Esophagus squamous epithelium (tissue), 5 donors: ENCODE results near the gene PRELP. TPM values are rescaled to one million over a fixed set of nuclear protein-coding genes. Genes with fewer than 3 reads are reported as not detected.

Source experiments
- DNase-seq: peaks from one replicate; lab custom pipeline; 2025; lab: John Stamatoyannopoulos, UW
- H3K27ac ChIP-seq, 4 donors: fragments of 200-600 bp; sonication (generic); one replicate each; pipeline ENCODE4 v1.5.1; 2016 to 2019; ENCODE audit warnings: mild to moderate bottlenecking in 1 of 4
- H3K27me3 ChIP-seq, 4 donors: fragments of 200-600 bp; sonication (generic); 1 replicate in 3 of 4; 2 replicates in 1 of 4; pipeline versions ENCODE4 v1.5.1 to v1.6.0; 2017 to 2021; ENCODE audit warnings: antibody characterized with exemption in 1 of 4
- H3K36me3 ChIP-seq, 3 donors: fragments of 200-600 bp; sonication (generic); one replicate each; pipeline ENCODE4 v1.5.1; 2016 to 2019
- H3K4me1 ChIP-seq, 3 donors: fragments of 200-600 bp; sonication (generic); one replicate each; pipeline ENCODE4 v1.5.1; 2017 to 2019
- H3K4me3 ChIP-seq, 4 donors: fragments of 200-600 bp; sonication (generic); 1 replicate in 3 of 4; 2 replicates in 1 of 4; pipeline ENCODE4 v1.5.1; 2016 to 2019; ENCODE audit warnings: mild to moderate bottlenecking in 2 of 4, moderate library complexity in 1 of 4
- H3K9me3 ChIP-seq, 3 donors: fragments of 200-600 bp; sonication (generic); one replicate each; pipeline ENCODE4 v1.5.1; 2016 to 2019
- POLR2A ChIP-seq, 4 donors: fragments of 450-650 bp; IDR thresholded peaks; one replicate each; pipeline ENCODE4 v1.6.1; 2017; ENCODE audit warnings: antibody characterized with exemption in 4 of 4, mild to moderate bottlenecking in 4 of 4, moderate library complexity in 3 of 4
- WGBS, 2 donors: methylation state at CpG; one replicate each; pipeline ENCODE4 v1.1.5; 2018; 5-methylcytosine and 5-hydroxymethylcytosine counted together
- intact Hi-C: fragments of 100-400 bp; cut with DNase I; formaldehyde crosslinking; loops from one replicate; pipeline ENCODE4 v1.15.0; 2022
- total RNA-seq, 4 donors: library from RNA; depleted of rRNA; stranded (reverse); fragments of >200 nt; gene quantifications; one replicate each; pipeline ENCODE4 v1.1.0, GENCODE V29; 2016
- TF ChIP-seq, protein P1 (sequence below), 6 experiments: fragments of 450-650 bp in 4 of 6; fragments of 200-600 bp in 2 of 6; sonication (generic) in 2 of 6; IDR thresholded peaks; one replicate each; pipeline ENCODE4 v1.5.1; 2016 to 2019; ENCODE audit warnings: antibody characterized with exemption in 6 of 6, mild to moderate bottlenecking in 4 of 6, moderate library complexity in 4 of 6
- donor health status: DM: yes; HTN: yes; CAD: no.

Gene PRELP
- total RNA-seq, 4 donors from 2014 or later = 2.2 to 71.0 (median 9.1) TPM

- DNase-seq = no peak
- TF ChIP-seq POLR2A (IDR thresholded peaks at IDR 0.05) = no peak
- TF ChIP-seq, protein P1, sequence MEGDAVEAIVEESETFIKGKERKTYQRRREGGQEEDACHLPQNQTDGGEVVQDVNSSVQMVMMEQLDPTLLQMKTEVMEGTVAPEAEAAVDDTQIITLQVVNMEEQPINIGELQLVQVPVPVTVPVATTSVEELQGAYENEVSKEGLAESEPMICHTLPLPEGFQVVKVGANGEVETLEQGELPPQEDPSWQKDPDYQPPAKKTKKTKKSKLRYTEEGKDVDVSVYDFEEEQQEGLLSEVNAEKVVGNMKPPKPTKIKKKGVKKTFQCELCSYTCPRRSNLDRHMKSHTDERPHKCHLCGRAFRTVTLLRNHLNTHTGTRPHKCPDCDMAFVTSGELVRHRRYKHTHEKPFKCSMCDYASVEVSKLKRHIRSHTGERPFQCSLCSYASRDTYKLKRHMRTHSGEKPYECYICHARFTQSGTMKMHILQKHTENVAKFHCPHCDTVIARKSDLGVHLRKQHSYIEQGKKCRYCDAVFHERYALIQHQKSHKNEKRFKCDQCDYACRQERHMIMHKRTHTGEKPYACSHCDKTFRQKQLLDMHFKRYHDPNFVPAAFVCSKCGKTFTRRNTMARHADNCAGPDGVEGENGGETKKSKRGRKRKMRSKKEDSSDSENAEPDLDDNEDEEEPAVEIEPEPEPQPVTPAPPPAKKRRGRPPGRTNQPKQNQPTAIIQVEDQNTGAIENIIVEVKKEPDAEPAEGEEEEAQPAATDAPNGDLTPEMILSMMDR (IDR thresholded peaks at IDR 0.05) = no peak
- no peaks in the 10 kb centered on the region for H3K36me3 ChIP-seq
- intact Hi-C loops = no loop called here
- no peaks in the 10 kb centered on the region for H3K9me3 ChIP-seq
- H3K27me3 ChIP-seq = peaks cover 0 to 20% (median 0%) of the 10 kb centered on the region in 4 donors
- 56 to 75% methylated on average over 9 of the region's 9 CpGs for WGBS, 2 donors
- no peak overlapping the region for H3K4me3 ChIP-seq
- peak overlapping the region; percentile 73 to 98 (median 90) for H3K27ac ChIP-seq
- peaks cover 12 to 57% (median 44%) of the 10 kb centered on the region in 3 donors for H3K4me1 ChIP-seq
Observed at GRCh38 chr1:203467550-203467921, 8.1 kb upstream of the PRELP start.

- intact Hi-C loops = no loop called here
- peaks cover 12 to 49% (median 43%) of the 10 kb centered on the region in 3 donors for H3K4me1 ChIP-seq
- WGBS, 2 donors = 93% methylated on average over 2 of the region's 2 CpGs
- DNase-seq = no peak
- no peak overlapping the region for H3K4me3 ChIP-seq
- H3K9me3 ChIP-seq = no peaks in the 10 kb centered on the region
- no peak for TF ChIP-seq POLR2A (IDR thresholded peaks at IDR 0.05)
- TF ChIP-seq, protein P1 (IDR thresholded peaks at IDR 0.05) = no peak
- H3K27me3 ChIP-seq = peaks cover 0 to 16% (median 0%) of the 10 kb centered on the region in 4 donors
- peak overlapping the region in 3 of 4 donors; percentile 89 to 98 (median 92) for H3K27ac ChIP-seq
- no peaks in the 10 kb centered on the region for H3K36me3 ChIP-seq
Observed at GRCh38 chr1:203468326-203468725, 7.3 kb upstream of the PRELP start.

GRCh38 chr1:203470240-203470639 is 5.4 kb upstream of the PRELP start:
- H3K9me3 ChIP-seq = no peaks in the 10 kb centered on the region
- 53 to 62% methylated on average over 2 to 3 of the region's 5 CpGs for WGBS, 2 donors
- no peaks in the 10 kb centered on the region for H3K36me3 ChIP-seq
- TF ChIP-seq, protein P1 (IDR thresholded peaks at IDR 0.05) = no peak
- no peak for TF ChIP-seq POLR2A (IDR thresholded peaks at IDR 0.05)
- H3K27me3 ChIP-seq = peaks cover 0 to 3% (median 0%) of the 10 kb centered on the region in 4 donors
- H3K27ac ChIP-seq = no peak overlapping the region
- no peak for DNase-seq
- H3K4me1 ChIP-seq = peaks cover 10 to 40% (median 24%) of the 10 kb centered on the region in 3 donors
- intact Hi-C loops = no loop called here
- no peak overlapping the region for H3K4me3 ChIP-seq

- Histone ChIP-seq H3K36me3 (no peaks in the 10 kb centered on the region), H3K9me3 (no peaks in the 10 kb centered on the region), H3K27me3 (peaks cover 0 to 10% (median 0%) of the 10 kb centered on the region in 4 donors), H3K4me3 (no peak overlapping the region), H3K4me1 (peaks cover 0 to 27% (median 8%) of the 10 kb centered on the region in 3 donors), H3K27ac (no peak overlapping the region)
- WGBS, 2 donors = 65 to 78% methylated on average over 4 of the region's 6 CpGs
- DNase-seq = no peak
- TF ChIP-seq, protein P1 (IDR thresholded peaks at IDR 0.05) = no peak
- no peak for TF ChIP-seq POLR2A (IDR thresholded peaks at IDR 0.05)
- intact Hi-C loops = no loop called here
Observed at GRCh38 chr1:203471841-203472240, 3.8 kb upstream of the PRELP start.

DNA sequence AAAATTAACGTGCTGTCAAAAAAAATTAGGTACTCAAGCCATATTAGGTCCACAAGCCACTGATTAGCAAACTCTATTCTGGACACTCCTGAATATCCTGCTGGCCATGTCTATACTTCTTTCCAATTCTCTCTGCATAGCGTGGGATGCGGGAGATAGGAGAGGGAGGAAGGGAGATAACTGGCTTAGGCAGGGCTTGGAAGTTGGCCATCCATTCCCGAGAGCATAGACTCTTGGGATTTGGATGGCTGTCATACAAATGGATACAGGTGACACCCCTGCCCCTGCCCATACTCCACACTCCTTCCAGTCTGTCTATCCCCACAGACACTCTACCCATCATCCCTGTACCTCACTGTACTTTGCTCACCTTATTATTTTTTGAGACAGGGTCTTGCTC is 2.3 kb upstream of the PRELP start:
- H3K36me3 ChIP-seq = no peaks in the 10 kb centered on the region
- intact Hi-C loops = no loop called here
- H3K27ac ChIP-seq = peak overlapping the region in 1 of 4 donors; percentile 88
- WGBS, 2 donors = 66 to 81% methylated on average over 4 of the region's 4 CpGs
- TF ChIP-seq POLR2A (IDR thresholded peaks at IDR 0.05) = no peak
- TF ChIP-seq, protein P1 (IDR thresholded peaks at IDR 0.05) = no peak
- peaks cover 0 to 15% (median 3%) of the 10 kb centered on the region in 3 donors for H3K4me1 ChIP-seq
- H3K27me3 ChIP-seq = peaks cover 0 to 20% (median 0%) of the 10 kb centered on the region in 4 donors
- no peak for DNase-seq
- no peak overlapping the region for H3K4me3 ChIP-seq
- H3K9me3 ChIP-seq = no peaks in the 10 kb centered on the region
